HEK293T (cell line): ENCODE results near the gene MIER1.

Experiments
- PKNOX1 ChIP-seq: fragments of 450-650 bp; IDR thresholded peaks from 2 replicates; pipeline ENCODE4 v1.6.1; 2016
- SP1 ChIP-seq: fragments of 450-650 bp; IDR thresholded peaks from 2 replicates; pipeline ENCODE4 v1.6.1; 2017
- SUZ12 ChIP-seq: fragments of 450-650 bp; IDR thresholded peaks from 2 replicates; pipeline ENCODE4 v1.6.1; 2016; ENCODE audit warnings: mild to moderate bottlenecking
- TARDBP ChIP-seq: fragments of 450-650 bp; IDR thresholded peaks from 2 replicates; pipeline ENCODE4 v1.6.1; 2016

GRCh38 chr1:66938613-66939012, 13.8 kb downstream of the MIER1 start:
- TF ChIP-seq PKNOX1 (no peak), SP1 (no peak), TARDBP (no peak), SUZ12 (no peak)
